ENCODE data around the gene PTPRB.

DNA sequence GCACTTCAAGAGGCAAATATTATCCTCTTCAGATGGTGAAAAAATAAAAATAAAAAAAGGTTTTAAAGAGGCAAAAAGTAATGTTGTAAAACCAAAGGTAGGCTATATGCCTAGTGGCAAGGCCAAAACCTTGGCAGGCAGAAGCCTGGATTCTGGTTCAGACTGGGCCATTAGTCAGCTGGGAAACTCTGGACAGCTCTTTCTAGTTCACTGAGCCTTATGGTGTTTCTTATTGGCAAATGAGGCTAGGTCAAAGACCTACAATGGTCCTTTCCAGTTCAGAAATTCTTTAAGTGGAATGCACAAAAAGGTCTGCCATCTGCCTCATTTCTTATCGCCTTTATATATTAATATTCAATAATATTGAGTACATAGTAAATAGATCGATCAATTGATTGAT lies 44.6 kb downstream of the PTPRB start:
- TF ChIP-seq POLR2A (IDR thresholded peaks at IDR 0.05) (no peak), EP300 (IDR thresholded peaks at IDR 0.05) (no peak)
- TF ChIP-seq, protein P1, sequence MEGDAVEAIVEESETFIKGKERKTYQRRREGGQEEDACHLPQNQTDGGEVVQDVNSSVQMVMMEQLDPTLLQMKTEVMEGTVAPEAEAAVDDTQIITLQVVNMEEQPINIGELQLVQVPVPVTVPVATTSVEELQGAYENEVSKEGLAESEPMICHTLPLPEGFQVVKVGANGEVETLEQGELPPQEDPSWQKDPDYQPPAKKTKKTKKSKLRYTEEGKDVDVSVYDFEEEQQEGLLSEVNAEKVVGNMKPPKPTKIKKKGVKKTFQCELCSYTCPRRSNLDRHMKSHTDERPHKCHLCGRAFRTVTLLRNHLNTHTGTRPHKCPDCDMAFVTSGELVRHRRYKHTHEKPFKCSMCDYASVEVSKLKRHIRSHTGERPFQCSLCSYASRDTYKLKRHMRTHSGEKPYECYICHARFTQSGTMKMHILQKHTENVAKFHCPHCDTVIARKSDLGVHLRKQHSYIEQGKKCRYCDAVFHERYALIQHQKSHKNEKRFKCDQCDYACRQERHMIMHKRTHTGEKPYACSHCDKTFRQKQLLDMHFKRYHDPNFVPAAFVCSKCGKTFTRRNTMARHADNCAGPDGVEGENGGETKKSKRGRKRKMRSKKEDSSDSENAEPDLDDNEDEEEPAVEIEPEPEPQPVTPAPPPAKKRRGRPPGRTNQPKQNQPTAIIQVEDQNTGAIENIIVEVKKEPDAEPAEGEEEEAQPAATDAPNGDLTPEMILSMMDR (IDR thresholded peaks at IDR 0.05), result no peak
